BJ (cell line): Measurements from ENCODE around the gene EPHA4. TPM values are rescaled to one million over a fixed set of nuclear protein-coding genes. Genes with fewer than 3 reads are reported as not detected.

Experiments
- CTCF ChIA-PET: fragments of 350-600 bp; formaldehyde crosslinking; extraction: SDS; loops from one replicate; lab custom pipeline; 2021; ENCODE audit warnings: antibody characterized with exemption, inconsistent platforms; lab: Yijun Ruan, JAX
- POLR2A ChIA-PET: fragments of 300-600 bp; sonication (Branson Sonifier 250); formaldehyde crosslinking; extraction: SDS; loops from one replicate; lab custom pipeline; 2021; ENCODE audit warnings: antibody characterized with exemption; lab: Charles Lee
- DNase-seq: peaks from one replicate; pipeline ENCODE4 v3.0.0-alpha.2; 2011; ENCODE audit warnings: low read depth
- H3K27me3 ChIP-seq: 2 replicates; pipeline ENCODE4 v1.6.0; 2011; ENCODE audit warnings: low read length; ENCODE audit not compliant: control insufficient read depth, insufficient read depth
- H3K36me3 ChIP-seq: 2 replicates; pipeline ENCODE4 v1.5.1; 2011; ENCODE audit warnings: low read length; ENCODE audit not compliant: control insufficient read depth, insufficient read depth
- H3K4me3 ChIP-seq: 2 replicates; pipeline ENCODE4 v1.5.1; 2011; ENCODE audit warnings: low read depth, mild to moderate bottlenecking, control low read depth, low read length
- polyA plus RNA-seq: library from polyadenylated mRNA; depleted of rRNA; stranded (reverse); fragments of >200 nt; gene quantifications from 2 replicates; pipeline ENCODE4 v1.2.3, GENCODE V29; 2011
- TF ChIP-seq, protein P1 (sequence below): IDR thresholded peaks from 2 replicates; pipeline ENCODE4 v1.5.1; 2011; ENCODE audit warnings: low read depth, mild to moderate bottlenecking, control low read depth, inconsistent platforms, low read length, moderate library complexity; ENCODE audit not compliant: insufficient read depth

The EPHA4 gene
- polyA plus RNA-seq, 1 experiment: 63.2 TPM

DNA sequence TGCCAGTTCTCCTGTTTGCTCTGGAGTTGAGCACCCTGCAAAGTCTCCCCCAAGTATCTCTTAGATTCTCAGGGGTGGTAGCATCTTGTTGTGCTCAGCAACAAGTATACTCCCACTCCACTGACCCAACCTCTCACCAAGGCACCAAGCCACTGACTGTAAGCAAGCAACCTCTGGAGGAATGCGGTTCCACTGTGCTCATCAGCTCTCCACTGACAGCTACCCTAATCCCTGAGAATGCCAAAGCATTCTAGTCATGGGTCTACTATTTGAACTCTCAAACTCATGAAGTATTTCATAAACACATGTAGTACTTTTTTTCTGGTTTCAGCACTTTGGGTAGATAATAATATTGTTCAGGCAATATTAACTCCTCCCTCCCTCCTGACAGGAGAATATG is 170.0 kb downstream of the EPHA4 start:
- Histone ChIP-seq H3K36me3 (no peaks in the 10 kb centered on the region), H3K27me3 (no peaks in the 10 kb centered on the region), H3K4me3 (no peak overlapping the region)
- DNase-seq: peak; percentile 9
- ChIA-PET POLR2A (interaction anchor here (0.6 kb wide), 1 partner anchor 28 kb away, joined by 3 read pairs; no protein-coding TSS in a partner anchor), CTCF (no interaction called here)
- TF ChIP-seq, protein P1, sequence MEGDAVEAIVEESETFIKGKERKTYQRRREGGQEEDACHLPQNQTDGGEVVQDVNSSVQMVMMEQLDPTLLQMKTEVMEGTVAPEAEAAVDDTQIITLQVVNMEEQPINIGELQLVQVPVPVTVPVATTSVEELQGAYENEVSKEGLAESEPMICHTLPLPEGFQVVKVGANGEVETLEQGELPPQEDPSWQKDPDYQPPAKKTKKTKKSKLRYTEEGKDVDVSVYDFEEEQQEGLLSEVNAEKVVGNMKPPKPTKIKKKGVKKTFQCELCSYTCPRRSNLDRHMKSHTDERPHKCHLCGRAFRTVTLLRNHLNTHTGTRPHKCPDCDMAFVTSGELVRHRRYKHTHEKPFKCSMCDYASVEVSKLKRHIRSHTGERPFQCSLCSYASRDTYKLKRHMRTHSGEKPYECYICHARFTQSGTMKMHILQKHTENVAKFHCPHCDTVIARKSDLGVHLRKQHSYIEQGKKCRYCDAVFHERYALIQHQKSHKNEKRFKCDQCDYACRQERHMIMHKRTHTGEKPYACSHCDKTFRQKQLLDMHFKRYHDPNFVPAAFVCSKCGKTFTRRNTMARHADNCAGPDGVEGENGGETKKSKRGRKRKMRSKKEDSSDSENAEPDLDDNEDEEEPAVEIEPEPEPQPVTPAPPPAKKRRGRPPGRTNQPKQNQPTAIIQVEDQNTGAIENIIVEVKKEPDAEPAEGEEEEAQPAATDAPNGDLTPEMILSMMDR: no peak

DNA sequence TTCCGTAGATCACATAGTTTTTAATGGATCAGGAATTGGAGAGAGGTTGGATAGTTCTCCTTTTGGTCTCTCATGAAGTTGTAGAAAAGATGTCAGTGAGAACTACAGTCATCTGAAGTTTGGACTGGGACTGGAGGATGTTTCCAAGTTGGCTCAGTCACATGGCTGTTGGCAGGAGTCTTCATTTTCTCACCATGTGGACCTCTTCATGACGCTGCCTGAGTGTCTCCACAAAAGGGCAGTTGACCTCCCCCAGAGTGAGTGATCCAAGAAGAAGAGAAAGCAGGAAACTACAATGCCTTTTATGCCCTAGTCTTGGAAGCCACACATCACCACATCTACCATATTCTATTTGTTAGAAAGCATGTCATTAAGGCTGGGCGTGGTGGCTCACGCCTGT is 171.7 kb downstream of the EPHA4 start:
- H3K4me3 ChIP-seq: no peak overlapping the region
- no peak for DNase-seq
- TF ChIP-seq, protein P1: no peak
- ChIA-PET POLR2A (no interaction called here), CTCF (no interaction called here)
- H3K36me3 ChIP-seq: no peaks in the 10 kb centered on the region
- H3K27me3 ChIP-seq: no peaks in the 10 kb centered on the region

DNA sequence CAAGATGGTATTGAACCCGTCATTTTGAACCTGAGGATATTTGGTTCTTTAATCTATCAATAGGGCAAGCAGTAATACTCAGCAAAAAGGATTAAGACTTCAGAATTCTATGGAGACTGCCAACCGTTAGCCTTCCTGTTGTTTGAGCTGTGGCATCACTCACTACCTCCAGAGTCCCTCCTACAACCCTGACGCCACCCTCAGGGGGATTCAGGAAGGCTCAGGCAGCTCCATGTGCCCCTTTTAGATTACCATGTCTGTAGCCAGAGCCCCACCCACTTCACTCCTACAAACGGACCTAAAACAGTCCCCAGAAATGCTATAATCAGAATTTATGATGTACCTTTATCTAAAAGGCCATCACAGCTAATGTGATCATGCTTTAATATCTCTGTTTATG is 172.9 kb downstream of the EPHA4 start:
- ChIA-PET POLR2A (no interaction called here), CTCF (interaction anchor here (1.1 kb wide), 1 partner anchor 9 kb away, joined by 3 read pairs; no protein-coding TSS in a partner anchor)
- no peak for DNase-seq
- no peaks in the 10 kb centered on the region for H3K36me3 ChIP-seq
- H3K4me3 ChIP-seq: no peak overlapping the region
- TF ChIP-seq, protein P1: no peak
- no peaks in the 10 kb centered on the region for H3K27me3 ChIP-seq

DNA sequence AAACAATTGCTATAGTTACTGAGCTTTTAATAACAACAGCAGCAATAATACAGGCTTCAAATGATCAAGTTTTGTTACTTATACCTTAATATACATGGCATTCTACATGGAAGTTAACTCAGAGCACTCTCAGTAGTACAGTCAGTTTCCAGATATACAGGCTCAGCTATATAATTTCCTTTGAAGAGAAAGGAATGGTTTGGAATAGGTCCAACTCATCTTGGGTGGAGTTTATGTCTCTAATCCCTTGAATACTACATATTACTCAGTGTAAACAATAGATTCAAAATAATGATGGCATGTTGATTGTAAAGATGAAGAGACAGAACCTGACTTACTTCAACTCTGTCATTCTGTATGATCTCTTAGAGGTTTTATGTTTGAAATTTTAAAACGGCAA is 174.9 kb downstream of the EPHA4 start:
- CTCF ChIA-PET: no interaction called here
- Histone ChIP-seq H3K27me3 (no peaks in the 10 kb centered on the region), H3K36me3 (no peaks in the 10 kb centered on the region), H3K4me3 (no peak overlapping the region)
- no peak for DNase-seq
- POLR2A ChIA-PET: no interaction called here
- TF ChIP-seq, protein P1: no peak

DNA sequence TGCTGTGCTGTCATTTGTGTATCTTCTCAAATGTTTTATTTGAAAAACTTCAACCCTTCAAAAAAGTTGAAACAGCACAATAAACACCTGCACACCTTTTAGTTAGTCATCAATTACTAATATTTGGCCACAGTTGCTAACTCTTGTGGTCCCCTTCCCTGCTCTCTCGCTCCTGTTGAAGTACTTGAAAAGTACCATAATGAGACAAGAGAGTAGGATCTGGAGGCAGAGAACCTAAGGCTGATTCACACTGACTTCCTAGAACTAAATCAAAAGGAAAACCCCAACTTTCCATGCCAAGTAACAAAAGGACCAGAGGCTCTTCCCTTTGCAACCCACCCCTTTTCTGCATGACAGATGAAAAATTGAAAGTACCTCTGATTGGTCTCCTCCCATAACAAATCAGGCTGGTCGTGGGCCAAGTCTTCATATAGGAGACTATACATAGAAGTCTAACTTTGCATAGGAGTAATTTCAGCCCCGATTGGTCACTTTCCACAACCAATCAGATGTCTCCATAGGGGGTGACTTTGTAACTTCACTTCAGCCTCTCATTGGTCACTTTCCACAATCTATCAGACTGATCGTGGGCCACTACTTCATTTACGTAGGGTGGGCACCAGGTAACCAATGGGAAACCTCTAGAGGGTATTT is 179.7 kb downstream of the EPHA4 start:
- no peak for DNase-seq
- CTCF ChIA-PET: no interaction called here
- Histone ChIP-seq H3K36me3 (no peaks in the 10 kb centered on the region), H3K27me3 (no peaks in the 10 kb centered on the region), H3K4me3 (no peak overlapping the region)
- POLR2A ChIA-PET: no interaction called here
- TF ChIP-seq, protein P1: no peak
